NCI-H146 (cell line): ENCODE measurements around the gene SDF2.
"Not testable (repeated sequence)": the region's sequence is repeated elsewhere in the genome, so short reads cannot be mapped to it uniquely, and the experiment has no call there.

ENCODE experiments used
- DNase-seq: peaks from one replicate; lab custom pipeline; 2025; lab: John Stamatoyannopoulos, UW

Gene SDF2

GRCh38 chr17:28626818-28627217 is 34.9 kb downstream of the SDF2 start:
- DNase-seq = no peak

GRCh38 chr17:28624148-28624547 is 37.6 kb downstream of the SDF2 start:
- no peak for DNase-seq

- no peak for DNase-seq
Measured at GRCh38 chr17:28623696-28624095, 38.0 kb downstream of the SDF2 start.

- DNase-seq = no peak
Measured at GRCh38 chr17:28622186-28622585, 39.5 kb downstream of the SDF2 start.

- DNase-seq = no peak
Measured at GRCh38 chr17:28620010-28620409, 41.7 kb downstream of the SDF2 start.

- DNase-seq = no peak
Measured at GRCh38 chr17:28618464-28618863, 43.2 kb downstream of the SDF2 start.

- no peak for DNase-seq
Measured at GRCh38 chr17:28616281-28616680, 45.4 kb downstream of the SDF2 start.

GRCh38 chr17:28615260-28615940 is 46.3 kb downstream of the SDF2 start:
- no peak for DNase-seq

GRCh38 chr17:28613931-28614381 is 47.8 kb downstream of the SDF2 start, which contains the start of gene RSKR:
TSS of gene RSKR (minus strand) at chr17:28614185. CDS start at chr17:28614161, 24 bp downstream.
- no peak for DNase-seq

GRCh38 chr17:28612936-28613872 is 48.5 kb downstream of the SDF2 start:
- peak; percentile 28 for DNase-seq

GRCh38 chr17:28612531-28612930 is 49.2 kb downstream of the SDF2 start:
- peak; percentile 49 for DNase-seq

- no peak for DNase-seq
Measured at GRCh38 chr17:28610376-28610775, 51.3 kb downstream of the SDF2 start.

GRCh38 chr17:28604031-28604430 is 57.7 kb downstream of the SDF2 start:
- DNase-seq = not testable (repeated sequence)

- peak; percentile 66 for DNase-seq
Measured at GRCh38 chr17:28599311-28600184, 62.2 kb downstream of the SDF2 start.

GRCh38 chr17:28598799-28599310 is 62.9 kb downstream of the SDF2 start, which contains the start of gene SPAG5:
TSS of gene SPAG5 (minus strand) at chr17:28599025. CDS start at chr17:28598946, 79 bp downstream.
- DNase-seq = peak; percentile 94

- no peak for DNase-seq
Measured at GRCh38 chr17:28598389-28598788, 63.3 kb downstream of the SDF2 start.
